IMR-90 (cell line): ENCODE data around the gene FABP7. TPM values are rescaled to one million over a fixed set of nuclear protein-coding genes. Genes with fewer than 3 reads are reported as not detected.

Source experiments
- ATAC-seq: fragments of 200-7000 bp; cut with Tn5 transposase; 2 replicates; pipeline ENCODE4 v1.9.1; 2020; ENCODE audit warnings: low read depth, mild to moderate bottlenecking, moderate library complexity
- BruUV-seq: library from RNA; stranded (reverse); fragments of 400-500 nt; replicated peaks from 2 replicates; lab custom pipeline; 2021; lab: Mats Ljungman, UMichigan
- CTCF ChIA-PET: fragments of 300-600 bp; formaldehyde crosslinking; extraction: SDS; loops from one replicate; lab custom pipeline; 2021; ENCODE audit warnings: antibody characterized with exemption; lab: Yijun Ruan, JAX
- POLR2A ChIA-PET: fragments of 300-600 bp; sonication (Branson Sonifier 250); formaldehyde crosslinking; loops from one replicate; lab custom pipeline; 2022; ENCODE audit warnings: antibody characterized with exemption; ENCODE audit not compliant: unreplicated experiment; lab: Charles Lee
- DNase-seq: peaks from one replicate; pipeline ENCODE4 v3.0.0; 2013
- H2AFZ ChIP-seq: replicated peaks from 2 replicates; pipeline ENCODE3; 2013; ENCODE audit warnings: low read length, mild to moderate bottlenecking; ENCODE audit not compliant: poor library complexity
- H2AK5ac ChIP-seq: 2 replicates; pipeline ENCODE4 v1.6.1; 2013; ENCODE audit warnings: low read depth, low read length, inconsistent platforms
- H2AK9ac ChIP-seq: replicated peaks from 2 replicates; pipeline ENCODE3; 2013; ENCODE audit warnings: mild to moderate bottlenecking, low read depth, low read length, moderate library complexity; ENCODE audit not compliant: poor library complexity
- H2BK120ac ChIP-seq: 2 replicates; pipeline ENCODE4 v1.6.1; 2013; ENCODE audit warnings: low read depth, low read length, inconsistent platforms
- H2BK15ac ChIP-seq: 3 replicates; pipeline ENCODE4 v1.6.1; 2013; ENCODE audit warnings: low read depth, low read length, inconsistent platforms
- H2BK20ac ChIP-seq: 2 replicates; pipeline ENCODE4 v1.6.1; 2013; ENCODE audit warnings: low read depth, mild to moderate bottlenecking, inconsistent platforms, low read length, moderate library complexity
- H2BK5ac ChIP-seq: 2 replicates; pipeline ENCODE4 v1.6.1; 2013; ENCODE audit warnings: mild to moderate bottlenecking, low read depth, low read length, inconsistent platforms; ENCODE audit not compliant: poor library complexity, severe bottlenecking
- H3K14ac ChIP-seq: replicated peaks from 2 replicates; pipeline ENCODE4 v1.6.1; 2013; ENCODE audit warnings: low read depth, low read length, inconsistent platforms
- H3K18ac ChIP-seq: 2 replicates; pipeline ENCODE4 v1.6.1; 2013; ENCODE audit warnings: low read depth, low read length, control low read depth
- H3K23ac ChIP-seq: 2 replicates; pipeline ENCODE4 v1.6.1; 2013; ENCODE audit warnings: low read depth, low read length, inconsistent platforms
- H3K27ac ChIP-seq: 2 replicates; pipeline ENCODE4 v1.5.1; 2013; ENCODE audit warnings: mild to moderate bottlenecking, control low read depth, low read length; ENCODE audit not compliant: insufficient read depth
- H3K27me3 ChIP-seq: 2 replicates; pipeline ENCODE4 v1.6.1; 2013; ENCODE audit warnings: low read length; ENCODE audit not compliant: control insufficient read depth, insufficient read depth
- H3K36me3 ChIP-seq: 2 replicates; pipeline ENCODE4 v1.6.1; 2013; ENCODE audit warnings: low read length, mixed read lengths; ENCODE audit not compliant: control insufficient read depth, insufficient read depth
- H3K4ac ChIP-seq: 2 replicates; pipeline ENCODE4 v1.6.1; 2013; ENCODE audit warnings: low read depth, low read length, inconsistent platforms
- H3K4me1 ChIP-seq: 2 replicates; pipeline ENCODE4 v1.6.1; 2013; ENCODE audit warnings: low read length, mixed read lengths; ENCODE audit not compliant: control insufficient read depth, insufficient read depth
- H3K4me2 ChIP-seq: 2 replicates; pipeline ENCODE4 v1.6.1; 2013; ENCODE audit warnings: low read depth, mild to moderate bottlenecking, control low read depth, low read length, moderate library complexity
- H3K4me3 ChIP-seq: 2 replicates; pipeline ENCODE4 v1.5.1; 2013; ENCODE audit warnings: low read depth, mild to moderate bottlenecking, control low read depth, low read length, moderate library complexity; ENCODE audit not compliant: insufficient read depth
- H3K56ac ChIP-seq: 2 replicates; pipeline ENCODE4 v1.6.1; 2013; ENCODE audit warnings: low read length, inconsistent platforms; ENCODE audit not compliant: insufficient read depth; ENCODE audit errors: extremely low read depth
- H3K79me1 ChIP-seq, 2 experiments: 2 replicates each; pipeline ENCODE4 v1.6.1; 2013; ENCODE audit warnings: low read length in 2 of 2, inconsistent platforms in 1 of 2, low read depth in 1 of 2
- H3K9ac ChIP-seq: 2 replicates; pipeline ENCODE4 v1.6.1; 2013; ENCODE audit warnings: low read depth, low read length, control low read depth
- H3K9me1 ChIP-seq: 2 replicates; pipeline ENCODE4 v1.6.1; 2013; ENCODE audit warnings: low read length, inconsistent platforms; ENCODE audit not compliant: insufficient read depth
- H3K9me3 ChIP-seq: 2 replicates; pipeline ENCODE4 v1.6.1; 2013; ENCODE audit warnings: low read length; ENCODE audit not compliant: control insufficient read depth, insufficient read depth
- H4K20me1 ChIP-seq: 2 replicates; pipeline ENCODE4 v1.6.1; 2013; ENCODE audit warnings: low read length, inconsistent platforms; ENCODE audit not compliant: insufficient read depth
- H4K5ac ChIP-seq: 2 replicates; pipeline ENCODE4 v1.6.1; 2013; ENCODE audit warnings: mild to moderate bottlenecking, low read depth, low read length, control low read depth
- H4K8ac ChIP-seq, 2 experiments: 2 replicates each; pipeline ENCODE4 v1.6.1; 2013; ENCODE audit warnings: low read depth in 2 of 2, low read length in 2 of 2, control low read depth in 1 of 2, inconsistent platforms in 1 of 2
- H4K91ac ChIP-seq: 2 replicates; pipeline ENCODE4 v1.6.1; 2013; ENCODE audit warnings: low read depth, low read length, inconsistent platforms; ENCODE audit not compliant: insufficient read depth
- MAZ ChIP-seq: IDR thresholded peaks from 2 replicates; pipeline ENCODE4 v1.6.1; 2012; ENCODE audit warnings: low read depth, mild to moderate bottlenecking, low read length, improper control_type of control experiment, moderate library complexity, borderline replicate concordance
- RFX5 ChIP-seq: IDR thresholded peaks from 2 replicates; pipeline ENCODE4 v1.8.0; 2012; ENCODE audit warnings: low read depth, mild to moderate bottlenecking, low read length, moderate library complexity
- WGBS, 2 experiments: methylation state at CpG; one replicate each; pipeline versions ENCODE4 v1.1.5 to v1.1.7; 2013; ENCODE audit warnings: missing lambda C conversion rate in 2 of 2; ENCODE audit not compliant: insufficient read length in 1 of 2; ENCODE audit errors: extremely low coverage in 2 of 2; 5-methylcytosine and 5-hydroxymethylcytosine counted together
- dilution Hi-C: fragments of 300-500 bp; cut with HindIII; formaldehyde crosslinking; loops from one replicate; pipeline ENCODE4 v1.14.3; 2018; ENCODE audit warnings: low sequenced_read_pairs; ENCODE audit not compliant: unreplicated experiment
- in situ Hi-C: fragments of 300-500 bp; cut with MboI; formaldehyde crosslinking; loops from 3 replicates; pipeline ENCODE4 v1.14.3; 2019; ENCODE audit warnings: low sequenced_read_pairs, inconsistent platforms, mixed read lengths
- intact Hi-C: fragments of 100-400 bp; cut with micrococcal nuclease; formaldehyde crosslinking; loops from 2 replicates; pipeline ENCODE4 v1.10.0; 2022
- polyA plus RNA-seq, 3 experiments: library from polyadenylated mRNA; depleted of rRNA; stranded (reverse); fragments of >200 nt; gene quantifications; 2 replicates each; pipeline ENCODE4 v1.2.3, GENCODE V29; 2012; ENCODE audit warnings: low replicate concordance in 1 of 3
- total RNA-seq: library from RNA; depleted of rRNA; stranded (reverse); fragments of >200 nt; gene quantifications from 2 replicates; pipeline ENCODE4 v1.2.3, GENCODE V29; 2012

Gene FABP7
- total and polyA plus RNA-seq, 2 of the 4 experiments (the other 2 are of a cell fraction), result not detected

DNA sequence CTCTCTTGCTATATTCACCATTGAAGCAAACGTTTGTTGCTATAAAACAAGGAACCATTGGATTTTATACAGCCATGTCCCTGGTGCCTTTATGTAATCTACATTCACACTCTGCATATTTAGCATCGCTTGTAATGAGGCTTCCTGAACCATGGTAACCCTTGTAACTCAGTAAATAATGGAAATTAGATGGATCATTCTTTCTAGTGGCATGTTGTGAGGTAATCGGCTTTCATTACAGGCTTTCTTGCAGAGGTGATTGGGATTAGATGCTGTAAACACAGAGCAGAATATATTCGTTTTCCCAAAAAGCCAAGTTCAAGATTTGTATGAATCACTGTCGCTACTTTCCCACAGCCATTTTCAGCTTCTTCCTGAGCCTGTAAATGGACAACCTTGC, 45.6 kb downstream of the FABP7 start:
- no peak overlapping the region for H2AK9ac ChIP-seq
- H3K56ac ChIP-seq, result no peak overlapping the region
- no peak overlapping the region for H3K4me3 ChIP-seq
- no peaks in the 10 kb centered on the region; the same call in 1 of the 2 replicates for H3K27me3 ChIP-seq
- no peaks in the 10 kb centered on the region for H3K36me3 ChIP-seq
- H4K20me1 ChIP-seq, result no peaks in the 10 kb centered on the region
- CTCF ChIA-PET, result interaction anchor here (0.6 to 1.4 kb wide), 3 partner anchors 12 to 80 kb away, joined by 4 to 7 read pairs (median 6); no protein-coding TSS in a partner anchor
- no peak overlapping the region for H3K4ac ChIP-seq
- H3K9ac ChIP-seq, result no peak overlapping the region
- no TSS peak for BruUV-seq
- H3K27ac ChIP-seq, result no peak overlapping the region
- no peak overlapping the region for H2BK5ac ChIP-seq
- no peak for DNase-seq
- ATAC-seq, result no peak
- intact Hi-C loops (no loop called here), in situ Hi-C loops (no loop called here), dilution Hi-C loops (no loop called here)
- no peak overlapping the region for H3K4me2 ChIP-seq
- H3K4me1 ChIP-seq, result no peaks in the 10 kb centered on the region
- no peak overlapping the region for H2BK120ac ChIP-seq
- TF ChIP-seq RFX5, result no peak
- TF ChIP-seq MAZ, result no peak
- no peak overlapping the region for H2AK5ac ChIP-seq
- H3K18ac ChIP-seq, result no peak overlapping the region
- no peak overlapping the region for H3K23ac ChIP-seq
- H3K9me3 ChIP-seq, result no peaks in the 10 kb centered on the region
- no peak overlapping the region for H2BK15ac ChIP-seq
- no peak overlapping the region for H2BK20ac ChIP-seq
- no peak overlapping the region for H3K14ac ChIP-seq
- no peak overlapping the region for H2AFZ ChIP-seq
- H3K79me1 ChIP-seq, result no peaks in the 10 kb centered on the region
- no peak overlapping the region for H4K8ac ChIP-seq
- H4K91ac ChIP-seq, result no peak overlapping the region
- no CpG with 5 or more reads among the region's 5 CpGs for WGBS, 2 experiments
- POLR2A ChIA-PET, result no interaction called here
- no peak overlapping the region for H4K5ac ChIP-seq
- H3K9me1 ChIP-seq, result no peaks in the 10 kb centered on the region
